SK-N-SH treated with all-trans-retinoic acid at 6 μM for 48 hours (cell line): ENCODE measurements around the gene CAMK4.

Source experiments
- ARNTL ChIP-seq: fragments of 450-650 bp; formaldehyde crosslinking; IDR thresholded peaks from 2 replicates; pipeline ENCODE4 v1.5.0; 2020; ENCODE audit warnings: low read depth, mild to moderate bottlenecking, moderate library complexity, borderline replicate concordance
- PATZ1 ChIP-seq: fragments of 250-450 bp; sonication (Bioruptor Pico); IDR thresholded peaks from 2 replicates; pipeline ENCODE4 v1.8.0; 2020; ENCODE audit warnings: mild to moderate bottlenecking, moderate library complexity, borderline replicate concordance
- SNAI2 ChIP-seq: fragments of 250-450 bp; sonication (Bioruptor Pico); IDR thresholded peaks from 2 replicates; pipeline ENCODE4 v1.5.0; 2020; ENCODE audit warnings: mild to moderate bottlenecking, moderate library complexity
- TCF4 ChIP-seq: fragments of 250-450 bp; sonication (Bioruptor Pico); IDR thresholded peaks from 2 replicates; pipeline ENCODE4 v1.8.0; 2021; ENCODE audit warnings: mild to moderate bottlenecking, moderate library complexity, borderline replicate concordance
- TSHZ2 ChIP-seq: fragments of 250-450 bp; sonication (Bioruptor Pico); IDR thresholded peaks from 2 replicates; pipeline ENCODE4 v1.5.0; 2020; ENCODE audit warnings: mild to moderate bottlenecking, moderate library complexity
- ZFP30 ChIP-seq: fragments of 450-650 bp; formaldehyde crosslinking; IDR thresholded peaks from 2 replicates; pipeline ENCODE4 v1.5.0; 2022; ENCODE audit warnings: mild to moderate bottlenecking, moderate library complexity

- TF ChIP-seq PATZ1 (CRISPR knock-in tag) (no peak), ARNTL (CRISPR knock-in tag) (no peak), ZFP30 (CRISPR knock-in tag) (no peak), TCF4 (CRISPR knock-in tag) (no peak), SNAI2 (CRISPR knock-in tag) (no peak), TSHZ2 (no peak)
These were observed 124.6 kb downstream of the CAMK4 start for GRCh38 chr5:111348661-111349329.
